ENCODE results near the gene MAP3K6.

DNA sequence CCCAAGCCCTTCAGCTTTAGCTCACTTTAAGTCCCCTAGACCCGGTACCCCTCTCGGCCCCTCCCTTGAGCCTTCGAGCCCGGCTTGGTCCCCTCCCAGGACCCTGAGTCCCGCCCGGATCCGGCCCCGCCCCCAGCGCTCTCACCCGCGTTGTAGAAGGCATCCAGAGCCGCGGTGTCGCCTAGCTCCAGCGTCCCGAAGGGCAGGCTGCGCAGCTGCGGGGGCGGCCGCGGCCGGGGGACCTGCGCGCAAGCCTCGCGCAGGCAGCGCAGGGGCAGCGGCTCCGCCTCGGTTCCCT is 699 bp downstream of the MAP3K6 start:
- TF ChIP-seq YY1 (IDR thresholded peaks at IDR 0.05; ENCODE audit: low read depth) (no peak), EP300 (IDR thresholded peaks at IDR 0.05; ENCODE audit: borderline replicate concordance) (no peak), CREB1 (IDR thresholded peaks at IDR 0.05; ENCODE audit: low read depth) (no peak), NFIC (IDR thresholded peaks at IDR 0.05) (no peak), TAF1 (IDR thresholded peaks at IDR 0.05; ENCODE audit: low read depth) (no peak), RAD21 (IDR thresholded peaks at IDR 0.05; ENCODE audit: low read depth) (no peak)
- TF ChIP-seq, protein P1, sequence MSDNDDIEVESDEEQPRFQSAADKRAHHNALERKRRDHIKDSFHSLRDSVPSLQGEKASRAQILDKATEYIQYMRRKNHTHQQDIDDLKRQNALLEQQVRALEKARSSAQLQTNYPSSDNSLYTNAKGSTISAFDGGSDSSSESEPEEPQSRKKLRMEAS (IDR thresholded peaks at IDR 0.05) = no peak; the same call in 1 of the 2 replicates
- TF ChIP-seq, protein P2, sequence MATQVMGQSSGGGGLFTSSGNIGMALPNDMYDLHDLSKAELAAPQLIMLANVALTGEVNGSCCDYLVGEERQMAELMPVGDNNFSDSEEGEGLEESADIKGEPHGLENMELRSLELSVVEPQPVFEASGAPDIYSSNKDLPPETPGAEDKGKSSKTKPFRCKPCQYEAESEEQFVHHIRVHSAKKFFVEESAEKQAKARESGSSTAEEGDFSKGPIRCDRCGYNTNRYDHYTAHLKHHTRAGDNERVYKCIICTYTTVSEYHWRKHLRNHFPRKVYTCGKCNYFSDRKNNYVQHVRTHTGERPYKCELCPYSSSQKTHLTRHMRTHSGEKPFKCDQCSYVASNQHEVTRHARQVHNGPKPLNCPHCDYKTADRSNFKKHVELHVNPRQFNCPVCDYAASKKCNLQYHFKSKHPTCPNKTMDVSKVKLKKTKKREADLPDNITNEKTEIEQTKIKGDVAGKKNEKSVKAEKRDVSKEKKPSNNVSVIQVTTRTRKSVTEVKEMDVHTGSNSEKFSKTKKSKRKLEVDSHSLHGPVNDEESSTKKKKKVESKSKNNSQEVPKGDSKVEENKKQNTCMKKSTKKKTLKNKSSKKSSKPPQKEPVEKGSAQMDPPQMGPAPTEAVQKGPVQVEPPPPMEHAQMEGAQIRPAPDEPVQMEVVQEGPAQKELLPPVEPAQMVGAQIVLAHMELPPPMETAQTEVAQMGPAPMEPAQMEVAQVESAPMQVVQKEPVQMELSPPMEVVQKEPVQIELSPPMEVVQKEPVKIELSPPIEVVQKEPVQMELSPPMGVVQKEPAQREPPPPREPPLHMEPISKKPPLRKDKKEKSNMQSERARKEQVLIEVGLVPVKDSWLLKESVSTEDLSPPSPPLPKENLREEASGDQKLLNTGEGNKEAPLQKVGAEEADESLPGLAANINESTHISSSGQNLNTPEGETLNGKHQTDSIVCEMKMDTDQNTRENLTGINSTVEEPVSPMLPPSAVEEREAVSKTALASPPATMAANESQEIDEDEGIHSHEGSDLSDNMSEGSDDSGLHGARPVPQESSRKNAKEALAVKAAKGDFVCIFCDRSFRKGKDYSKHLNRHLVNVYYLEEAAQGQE (IDR thresholded peaks at IDR 0.05; ENCODE audit: low read depth) = no peak

Measured in Ishikawa (cell line).